ENCODE results near the gene ZNF519.
"Not testable (repeated sequence)": the region's sequence is repeated elsewhere in the genome, so short reads cannot be mapped to it uniquely, and the experiment has no call there.

The ZNF519 gene

GRCh38 chr18:14131696-14132270, 452 bp downstream of the ZNF519 start:
- not testable (repeated sequence) for H3K9me3 ChIP-seq (ENCODE audit: control insufficient read depth, insufficient read depth, low read length); H3K4me1 ChIP-seq (ENCODE audit: insufficient read depth, low read length); H3K36me3 ChIP-seq (ENCODE audit: insufficient read depth, low read length)
- H3K9ac ChIP-seq (ENCODE audit: low read depth, low read length) = peak overlapping the region; percentile 80

GRCh38 chr18:14130804-14131203, 1.4 kb downstream of the ZNF519 start:
- not testable (repeated sequence) for H3K36me3 ChIP-seq (ENCODE audit: insufficient read depth, low read length); H3K4me1 ChIP-seq (ENCODE audit: insufficient read depth, low read length); H3K9me3 ChIP-seq (ENCODE audit: control insufficient read depth, insufficient read depth, low read length)
- H3K9ac ChIP-seq (ENCODE audit: low read depth, low read length) = peak overlapping the region; percentile 80

- no peaks in the 10 kb centered on the region for H3K36me3 ChIP-seq (ENCODE audit: insufficient read depth, low read length)
- no peaks in the 10 kb centered on the region for H3K9me3 ChIP-seq (ENCODE audit: control insufficient read depth, insufficient read depth, low read length)
- no peaks in the 10 kb centered on the region for H3K4me1 ChIP-seq (ENCODE audit: insufficient read depth, low read length)
These were observed 7.5 kb downstream of the ZNF519 start for GRCh38 chr18:14124689-14125088.

GRCh38 chr18:14122097-14122496, 10.1 kb downstream of the ZNF519 start:
- Histone ChIP-seq H3K36me3 (ENCODE audit: insufficient read depth, low read length) (no peaks in the 10 kb centered on the region; the same call in 1 of the 2 replicates), H3K9me3 (ENCODE audit: control insufficient read depth, insufficient read depth, low read length) (0 out of 2 replicates have a peak, but pooled peaks cover 4% of the 10 kb centered on the region), H3K4me1 (ENCODE audit: insufficient read depth, low read length) (no peaks in the 10 kb centered on the region), H3K9ac (ENCODE audit: low read depth, low read length) (no peak overlapping the region)

More at GRCh38 chr18:14124689-14125088, 7.5 kb downstream of the ZNF519 start:
- no peak overlapping the region for H3K9ac ChIP-seq (ENCODE audit: low read depth, low read length)

GRCh38 chr18:14120926-14121325, 11.3 kb downstream of the ZNF519 start:
- Histone ChIP-seq H3K36me3 (ENCODE audit: insufficient read depth, low read length) (no peaks in the 10 kb centered on the region; the same call in 1 of the 2 replicates), H3K9ac (ENCODE audit: low read depth, low read length) (no peak overlapping the region), H3K4me1 (ENCODE audit: insufficient read depth, low read length) (no peaks in the 10 kb centered on the region), H3K9me3 (ENCODE audit: control insufficient read depth, insufficient read depth, low read length) (0 out of 2 replicates have a peak, but pooled peaks cover 4% of the 10 kb centered on the region)

- Histone ChIP-seq H3K4me1 (ENCODE audit: insufficient read depth, low read length) (no peaks in the 10 kb centered on the region), H3K9me3 (ENCODE audit: control insufficient read depth, insufficient read depth, low read length) (peaks cover 8% of the 10 kb centered on the region; the same call in 1 of the 2 replicates), H3K9ac (ENCODE audit: low read depth, low read length) (no peak overlapping the region), H3K36me3 (ENCODE audit: insufficient read depth, low read length) (no peaks in the 10 kb centered on the region; the same call in 1 of the 2 replicates)
These were observed 14.6 kb downstream of the ZNF519 start for GRCh38 chr18:14117606-14118005.

- Histone ChIP-seq H3K4me1 (ENCODE audit: insufficient read depth, low read length) (no peaks in the 10 kb centered on the region), H3K9ac (ENCODE audit: low read depth, low read length) (no peak overlapping the region), H3K9me3 (ENCODE audit: control insufficient read depth, insufficient read depth, low read length) (peaks cover 40% of the 10 kb centered on the region), H3K36me3 (ENCODE audit: insufficient read depth, low read length) (peaks cover 11% of the 10 kb centered on the region; the same call in 1 of the 2 replicates)
These were observed 25.3 kb downstream of the ZNF519 start for GRCh38 chr18:14106906-14107305.

- Histone ChIP-seq H3K4me1 (ENCODE audit: insufficient read depth, low read length) (no peaks in the 10 kb centered on the region), H3K36me3 (ENCODE audit: insufficient read depth, low read length) (peaks cover 11% of the 10 kb centered on the region; the same call in 1 of the 2 replicates), H3K9me3 (ENCODE audit: control insufficient read depth, insufficient read depth, low read length) (peaks cover 36% of the 10 kb centered on the region), H3K9ac (ENCODE audit: low read depth, low read length) (no peak overlapping the region)
These were observed 27.1 kb downstream of the ZNF519 start for GRCh38 chr18:14104906-14105748.

GRCh38 chr18:14104201-14104600, 28.0 kb downstream of the ZNF519 start:
- no peak overlapping the region for H3K9ac ChIP-seq (ENCODE audit: low read depth, low read length)
- peaks cover 11% of the 10 kb centered on the region; the same call in 1 of the 2 replicates for H3K36me3 ChIP-seq (ENCODE audit: insufficient read depth, low read length)
- no peaks in the 10 kb centered on the region for H3K4me1 ChIP-seq (ENCODE audit: insufficient read depth, low read length)
- peaks cover 40% of the 10 kb centered on the region for H3K9me3 ChIP-seq (ENCODE audit: control insufficient read depth, insufficient read depth, low read length)

- no peaks in the 10 kb centered on the region for H3K4me1 ChIP-seq (ENCODE audit: insufficient read depth, low read length)
- H3K9me3 ChIP-seq (ENCODE audit: control insufficient read depth, insufficient read depth, low read length) = peaks cover 19% of the 10 kb centered on the region
- peaks cover 9% of the 10 kb centered on the region for H3K36me3 ChIP-seq (ENCODE audit: insufficient read depth, low read length)
- no peak overlapping the region for H3K9ac ChIP-seq (ENCODE audit: low read depth, low read length)
These were observed 31.5 kb downstream of the ZNF519 start for GRCh38 chr18:14100503-14101286.

- Histone ChIP-seq H3K4me1 (ENCODE audit: insufficient read depth, low read length) (no peaks in the 10 kb centered on the region), H3K36me3 (ENCODE audit: insufficient read depth, low read length) (peaks cover 6% of the 10 kb centered on the region), H3K9ac (ENCODE audit: low read depth, low read length) (no peak overlapping the region), H3K9me3 (ENCODE audit: control insufficient read depth, insufficient read depth, low read length) (peaks cover 9% of the 10 kb centered on the region; the same call in 1 of the 2 replicates)
These were observed 33.8 kb downstream of the ZNF519 start for GRCh38 chr18:14098428-14098827.

GRCh38 chr18:14097761-14098160, 34.5 kb downstream of the ZNF519 start:
- H3K9me3 ChIP-seq (ENCODE audit: control insufficient read depth, insufficient read depth, low read length) = peaks cover 7% of the 10 kb centered on the region; the same call in 1 of the 2 replicates
- peaks cover 6% of the 10 kb centered on the region for H3K36me3 ChIP-seq (ENCODE audit: insufficient read depth, low read length)
- H3K4me1 ChIP-seq (ENCODE audit: insufficient read depth, low read length) = no peaks in the 10 kb centered on the region
- no peak overlapping the region for H3K9ac ChIP-seq (ENCODE audit: low read depth, low read length)

- Histone ChIP-seq H3K4me1 (ENCODE audit: insufficient read depth, low read length) (no peaks in the 10 kb centered on the region), H3K36me3 (ENCODE audit: insufficient read depth, low read length) (peaks cover 6% of the 10 kb centered on the region), H3K9me3 (ENCODE audit: control insufficient read depth, insufficient read depth, low read length) (peaks cover 3% of the 10 kb centered on the region; the same call in 1 of the 2 replicates), H3K9ac (ENCODE audit: low read depth, low read length) (no peak overlapping the region)
These were observed 38.8 kb downstream of the ZNF519 start for GRCh38 chr18:14093307-14093915.

All from ES-I3 (cell line).